CD4-positive, CD25-positive, alpha-beta regulatory T cell (primary cell): ENCODE measurements around the gene SPEF1. TPM values are rescaled to one million over a fixed set of nuclear protein-coding genes. Genes with fewer than 3 reads are reported as not detected.

ENCODE experiments used
- ATAC-seq, 2 donors: fragments of 150-1000 bp; cut with Tn5 transposase; one replicate each; pipeline ENCODE4 v1.10.0; 2021; ENCODE audit warnings: low read depth in 2 of 2, moderate number of reproducible peaks in 2 of 2, moderate library complexity in 1 of 2
- DNase-seq, 3 donors: peaks; one replicate each; pipeline versions ENCODE4 v3.0.0 to v3.0.0-alpha.2; 2012 to 2022; ENCODE audit warnings: mixed read lengths in 1 of 3
- H3K27ac ChIP-seq: one replicate; pipeline ENCODE4 v1.7.0; 2013; ENCODE audit warnings: mild to moderate bottlenecking, low read length; ENCODE audit not compliant: insufficient read depth, poor library complexity, severe bottlenecking
- H3K27me3 ChIP-seq: one replicate; pipeline ENCODE4 v1.7.0; 2013; ENCODE audit warnings: low read length; ENCODE audit not compliant: control insufficient read depth, insufficient read depth
- H3K36me3 ChIP-seq: one replicate; pipeline ENCODE4 v1.7.0; 2013; ENCODE audit warnings: mild to moderate bottlenecking, low read length, moderate library complexity; ENCODE audit not compliant: control insufficient read depth, insufficient read depth
- H3K4me1 ChIP-seq: 2 replicates; pipeline ENCODE4 v1.7.0; 2013; ENCODE audit warnings: mild to moderate bottlenecking, low read length; ENCODE audit not compliant: insufficient read depth, control insufficient read depth, poor library complexity, severe bottlenecking
- H3K4me3 ChIP-seq: one replicate; pipeline ENCODE4 v1.7.0; 2013; ENCODE audit warnings: low read depth, mild to moderate bottlenecking, low read length, moderate library complexity
- H3K9me3 ChIP-seq, 2 experiments: 1 replicate in 1 of 2; 2 replicates in 1 of 2; pipeline ENCODE4 v1.7.0; 2013; ENCODE audit warnings: low read length in 2 of 2, mild to moderate bottlenecking in 1 of 2, moderate library complexity in 1 of 2; ENCODE audit not compliant: control insufficient read depth in 2 of 2
- H3K27ac Mint-ChIP-seq, 3 donors: one replicate each; pipeline ENCODE4 v1.8.0; 2020 to 2022; ENCODE audit warnings: mild to moderate bottlenecking in 3 of 3, mixed read lengths in 3 of 3, moderate library complexity in 2 of 3
- H3K27me3 Mint-ChIP-seq: one replicate; pipeline ENCODE4 v1.8.0; 2022; ENCODE audit warnings: mild to moderate bottlenecking, mixed read lengths
- H3K36me3 Mint-ChIP-seq: one replicate; pipeline ENCODE4 v1.8.0; 2020; ENCODE audit warnings: mixed read lengths
- H3K4me1 Mint-ChIP-seq, 4 donors: one replicate each; pipeline ENCODE4 v1.8.0; 2020 to 2022; ENCODE audit warnings: mixed read lengths in 4 of 4, mild to moderate bottlenecking in 1 of 4
- H3K4me3 Mint-ChIP-seq, 4 donors: one replicate each; pipeline ENCODE4 v1.8.0; 2020 to 2022; ENCODE audit warnings: mild to moderate bottlenecking in 4 of 4, mixed read lengths in 4 of 4, moderate library complexity in 3 of 4
- H3K9me3 Mint-ChIP-seq, 7 donors: one replicate each; pipeline ENCODE4 v1.8.0; 2020 to 2022; ENCODE audit warnings: mixed read lengths in 7 of 7, mild to moderate bottlenecking in 3 of 7, moderate library complexity in 2 of 7
- polyA plus RNA-seq, 4 donors: library from polyadenylated mRNA; unstranded; fragments of 300-500 nt; fragmentation: Illumina TruSeq; gene quantifications; one replicate each; pipeline ENCODE4 v1.2.3, GENCODE V29; 2021
- total RNA-seq: library from RNA; stranded (reverse); gene quantifications from one replicate; pipeline ENCODE4 v1.2.3, GENCODE V29; 2022

SPEF1 gene
- total and polyA plus RNA-seq, 5 donors from 2014 or later, result not detected

- H3K9me3 ChIP-seq, result no peaks in the 10 kb centered on the region
- no peak for DNase-seq
- H3K9me3 Mint-ChIP-seq, result peaks cover 0 to 2% (median 0%) of the 10 kb centered on the region in 7 donors
- no peak overlapping the region for H3K27ac Mint-ChIP-seq
- no peaks in the 10 kb centered on the region for H3K36me3 ChIP-seq
- H3K4me1 Mint-ChIP-seq, result peaks cover 0 to 6% (median 3%) of the 10 kb centered on the region in 4 donors
- H3K4me3 Mint-ChIP-seq, result no peak overlapping the region
- peaks cover 13% of the 10 kb centered on the region for H3K27me3 Mint-ChIP-seq
- no peaks in the 10 kb centered on the region for H3K36me3 Mint-ChIP-seq
- no peak overlapping the region for H3K4me3 ChIP-seq
- H3K4me1 ChIP-seq, result peaks cover 4% of the 10 kb centered on the region
- no peak for ATAC-seq
- no peak overlapping the region for H3K27ac ChIP-seq
- peaks cover 2% of the 10 kb centered on the region for H3K27me3 ChIP-seq
Observed at GRCh38 chr20:3739926-3740451, 41.3 kb downstream of the SPEF1 start.

- Mint-ChIP-seq H3K27ac (no peak overlapping the region), H3K36me3 (no peaks in the 10 kb centered on the region), H3K9me3 (peaks cover 0 to 1% (median 0%) of the 10 kb centered on the region in 7 donors), H3K4me3 (no peak overlapping the region), H3K27me3 (peaks cover 19% of the 10 kb centered on the region), H3K4me1 (peaks cover 0 to under 1% (median 0%) of the 10 kb centered on the region in 4 donors)
- Histone ChIP-seq H3K27me3 (peaks cover 2% of the 10 kb centered on the region), H3K4me1 (no peaks in the 10 kb centered on the region), H3K36me3 (no peaks in the 10 kb centered on the region), H3K4me3 (no peak overlapping the region), H3K27ac (no peak overlapping the region), H3K9me3 (no peaks in the 10 kb centered on the region)
- ATAC-seq (no peak), DNase-seq (no peak)
Observed at GRCh38 chr20:3739054-3739925, 42.0 kb downstream of the SPEF1 start.

GRCh38 chr20:3738111-3739053 is 42.9 kb downstream of the SPEF1 start:
- no peaks in the 10 kb centered on the region for H3K9me3 ChIP-seq
- ATAC-seq (no peak), DNase-seq (no peak)
- H3K27me3 ChIP-seq, result peaks cover 2% of the 10 kb centered on the region
- Mint-ChIP-seq H3K27ac (no peak overlapping the region), H3K4me3 (no peak overlapping the region), H3K27me3 (peaks cover 22% of the 10 kb centered on the region), H3K9me3 (no peaks in the 10 kb centered on the region), H3K4me1 (no peaks in the 10 kb centered on the region), H3K36me3 (no peaks in the 10 kb centered on the region)
- H3K4me1 ChIP-seq, result no peaks in the 10 kb centered on the region
- no peak overlapping the region for H3K4me3 ChIP-seq
- H3K27ac ChIP-seq, result no peak overlapping the region
- no peaks in the 10 kb centered on the region for H3K36me3 ChIP-seq

DNA sequence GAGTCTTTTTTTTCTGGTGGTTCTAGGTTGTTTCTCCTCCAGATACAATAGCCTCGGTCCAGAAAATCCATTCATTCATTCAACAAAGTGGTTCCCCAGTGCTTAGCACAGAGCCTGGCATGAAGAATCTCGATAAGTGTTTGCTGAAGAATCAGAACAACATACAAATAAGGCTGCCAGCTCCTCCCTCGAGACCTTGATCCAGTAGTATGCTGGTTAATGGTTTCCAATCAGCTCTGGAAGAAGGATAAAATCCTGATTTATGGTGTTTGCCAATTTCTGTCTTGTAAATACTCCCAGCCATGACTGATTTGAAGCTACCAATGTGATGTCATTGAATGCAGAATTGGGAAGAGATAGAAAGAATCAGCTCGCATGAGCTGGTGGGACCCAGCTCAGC is 45.5 kb downstream of the SPEF1 start:
- Mint-ChIP-seq H3K27me3 (peaks cover 39% of the 10 kb centered on the region), H3K4me1 (peaks cover 0 to 5% (median 0%) of the 10 kb centered on the region in 4 donors)

DNA sequence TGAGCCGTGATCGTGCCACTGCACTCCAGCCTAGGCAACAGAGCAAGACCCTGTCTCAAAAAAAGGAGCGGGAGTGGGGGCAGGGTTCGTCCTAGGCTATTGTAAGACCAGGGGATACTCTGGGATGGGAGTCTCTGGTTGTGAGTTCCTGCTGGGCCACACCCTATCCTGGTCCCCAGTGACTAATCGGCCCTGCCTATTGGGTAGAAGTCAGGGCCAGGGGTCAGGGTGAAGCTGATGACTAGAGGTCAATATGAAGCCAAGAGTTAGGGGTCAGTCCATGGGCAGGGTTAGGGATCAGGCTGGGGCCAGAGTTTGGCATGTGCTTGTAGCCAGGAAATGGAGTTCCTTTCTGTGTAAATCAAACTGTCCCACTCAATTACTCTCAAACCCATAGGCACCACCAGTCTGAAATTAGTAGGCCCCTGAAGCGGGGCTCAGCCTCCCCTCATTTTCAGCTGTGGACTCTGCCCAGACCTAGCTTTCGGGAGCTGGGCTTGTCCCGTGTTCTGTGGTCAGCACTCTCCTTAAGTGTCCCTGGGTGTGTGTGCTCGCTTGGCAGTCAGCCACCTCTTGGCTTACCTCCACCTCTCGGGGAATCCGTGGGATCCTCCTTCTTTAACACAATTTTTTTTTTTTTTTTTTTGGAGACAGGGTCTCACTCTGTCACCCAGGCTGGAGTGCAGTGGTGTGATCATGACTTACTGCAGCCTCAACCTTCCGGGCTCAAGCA is 47.0 kb downstream of the SPEF1 start:
- Mint-ChIP-seq H3K4me3 (no peak overlapping the region), H3K4me1 (peaks cover 0 to 5% (median 0%) of the 10 kb centered on the region in 4 donors), H3K27ac (no peak overlapping the region), H3K9me3 (peaks cover 0 to 3% (median 0%) of the 10 kb centered on the region in 7 donors), H3K36me3 (peaks cover 5% of the 10 kb centered on the region), H3K27me3 (peaks cover 48% of the 10 kb centered on the region)
- H3K4me3 ChIP-seq, result no peak overlapping the region
- DNase-seq (no peak), ATAC-seq (no peak)
- H3K9me3 ChIP-seq, result no peaks in the 10 kb centered on the region
- no peak overlapping the region for H3K27ac ChIP-seq
- H3K36me3 ChIP-seq, result no peaks in the 10 kb centered on the region
- no peaks in the 10 kb centered on the region for H3K4me1 ChIP-seq
- H3K27me3 ChIP-seq, result peaks cover 2% of the 10 kb centered on the region

More for the DNA sequence above, 45.5 kb downstream of the SPEF1 start:
- no peak overlapping the region for H3K4me3 Mint-ChIP-seq
- H3K36me3 ChIP-seq, result no peaks in the 10 kb centered on the region
- H3K4me3 ChIP-seq, result no peak overlapping the region
- H3K4me1 ChIP-seq, result no peaks in the 10 kb centered on the region
- DNase-seq (no peak), ATAC-seq (no peak)
- H3K36me3 Mint-ChIP-seq, result peaks cover 4% of the 10 kb centered on the region
- no peak overlapping the region for H3K27ac Mint-ChIP-seq
- H3K9me3 Mint-ChIP-seq, result peaks cover 0 to 3% (median 0%) of the 10 kb centered on the region in 7 donors
- H3K27ac ChIP-seq, result no peak overlapping the region
- peaks cover 2% of the 10 kb centered on the region for H3K27me3 ChIP-seq
- H3K9me3 ChIP-seq, result no peaks in the 10 kb centered on the region

DNA sequence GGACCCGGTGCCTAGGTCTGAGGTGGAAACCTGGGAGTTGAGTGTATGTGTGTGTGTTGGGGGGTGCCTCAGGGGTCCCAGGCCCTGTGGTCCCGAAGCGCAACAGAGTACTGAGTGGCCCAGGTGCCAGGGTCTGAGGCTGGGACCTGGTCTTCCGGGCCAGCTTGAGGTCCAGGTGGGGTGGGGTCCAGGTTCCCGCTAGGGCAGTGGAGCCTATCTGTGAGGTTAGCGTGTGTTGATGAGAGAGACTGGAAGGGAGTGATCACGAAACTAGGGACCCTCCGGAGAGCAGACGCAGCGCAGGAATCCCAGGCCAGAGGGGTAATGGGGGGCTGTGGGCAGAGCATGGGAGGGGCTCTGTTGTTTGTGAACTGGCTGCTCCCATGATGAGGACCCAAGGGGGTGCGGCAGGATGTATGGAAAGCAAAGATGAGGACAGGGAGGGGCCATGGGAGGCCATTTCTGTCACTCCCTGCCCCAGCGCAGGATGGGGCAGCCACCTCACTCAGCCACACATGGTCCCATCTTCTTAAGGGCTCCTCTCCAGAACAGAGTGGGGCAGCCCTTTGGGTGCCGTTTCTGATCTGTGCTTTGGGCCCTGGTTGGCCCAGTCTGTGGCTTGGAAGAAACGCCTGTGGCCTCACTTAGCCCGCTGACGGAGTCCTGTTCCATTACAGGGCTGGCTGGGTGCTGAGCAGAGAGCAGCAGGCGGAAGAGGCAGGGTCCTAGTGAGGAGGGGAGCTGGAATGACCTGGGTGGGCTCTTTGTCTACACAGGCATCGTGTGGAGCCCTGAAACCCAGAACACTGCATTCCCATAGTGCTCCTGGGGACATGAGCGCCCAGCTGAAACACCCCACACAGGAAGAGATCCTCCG is 47.9 kb downstream of the SPEF1 start:
- no peaks in the 10 kb centered on the region for H3K9me3 ChIP-seq
- peaks cover 0 to 5% (median 0%) of the 10 kb centered on the region in 4 donors for H3K4me1 Mint-ChIP-seq
- H3K4me3 Mint-ChIP-seq, result no peak overlapping the region
- H3K36me3 ChIP-seq, result no peaks in the 10 kb centered on the region
- H3K4me3 ChIP-seq, result no peak overlapping the region
- peaks cover 48% of the 10 kb centered on the region for H3K27me3 Mint-ChIP-seq
- H3K4me1 ChIP-seq, result no peaks in the 10 kb centered on the region
- no peak for DNase-seq
- no peak overlapping the region for H3K27ac ChIP-seq
- ATAC-seq, result no peak
- H3K27ac Mint-ChIP-seq, result peak overlapping the region in 1 of 3 donors; percentile 38
- peaks cover 0 to 3% (median 0%) of the 10 kb centered on the region in 7 donors for H3K9me3 Mint-ChIP-seq
- H3K27me3 ChIP-seq, result peaks cover 2% of the 10 kb centered on the region
- peaks cover 5% of the 10 kb centered on the region for H3K36me3 Mint-ChIP-seq
